HG02798 (cell line): ENCODE data around the gene RBM15B.
"Not testable (repeated sequence)": the region's sequence is repeated elsewhere in the genome, so short reads cannot be mapped to it uniquely, and the experiment has no call there.

Experiments
- ATAC-seq: cut with Tn5 transposase; IDR thresholded peaks from one replicate; pipeline ENCODE4 v1.9.1; 2021; ENCODE audit warnings: mild to moderate bottlenecking; ENCODE audit not compliant: unreplicated experiment, poor library complexity

The RBM15B gene, protein sequence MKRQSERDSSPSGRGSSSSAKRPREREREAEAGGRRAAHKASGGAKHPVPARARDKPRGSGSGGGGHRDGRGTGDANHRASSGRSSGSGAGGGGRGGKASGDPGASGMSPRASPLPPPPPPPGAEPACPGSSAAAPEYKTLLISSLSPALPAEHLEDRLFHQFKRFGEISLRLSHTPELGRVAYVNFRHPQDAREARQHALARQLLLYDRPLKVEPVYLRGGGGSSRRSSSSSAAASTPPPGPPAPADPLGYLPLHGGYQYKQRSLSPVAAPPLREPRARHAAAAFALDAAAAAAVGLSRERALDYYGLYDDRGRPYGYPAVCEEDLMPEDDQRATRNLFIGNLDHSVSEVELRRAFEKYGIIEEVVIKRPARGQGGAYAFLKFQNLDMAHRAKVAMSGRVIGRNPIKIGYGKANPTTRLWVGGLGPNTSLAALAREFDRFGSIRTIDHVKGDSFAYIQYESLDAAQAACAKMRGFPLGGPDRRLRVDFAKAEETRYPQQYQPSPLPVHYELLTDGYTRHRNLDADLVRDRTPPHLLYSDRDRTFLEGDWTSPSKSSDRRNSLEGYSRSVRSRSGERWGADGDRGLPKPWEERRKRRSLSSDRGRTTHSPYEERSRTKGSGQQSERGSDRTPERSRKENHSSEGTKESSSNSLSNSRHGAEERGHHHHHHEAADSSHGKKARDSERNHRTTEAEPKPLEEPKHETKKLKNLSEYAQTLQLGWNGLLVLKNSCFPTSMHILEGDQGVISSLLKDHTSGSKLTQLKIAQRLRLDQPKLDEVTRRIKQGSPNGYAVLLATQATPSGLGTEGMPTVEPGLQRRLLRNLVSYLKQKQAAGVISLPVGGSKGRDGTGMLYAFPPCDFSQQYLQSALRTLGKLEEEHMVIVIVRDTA

DNA sequence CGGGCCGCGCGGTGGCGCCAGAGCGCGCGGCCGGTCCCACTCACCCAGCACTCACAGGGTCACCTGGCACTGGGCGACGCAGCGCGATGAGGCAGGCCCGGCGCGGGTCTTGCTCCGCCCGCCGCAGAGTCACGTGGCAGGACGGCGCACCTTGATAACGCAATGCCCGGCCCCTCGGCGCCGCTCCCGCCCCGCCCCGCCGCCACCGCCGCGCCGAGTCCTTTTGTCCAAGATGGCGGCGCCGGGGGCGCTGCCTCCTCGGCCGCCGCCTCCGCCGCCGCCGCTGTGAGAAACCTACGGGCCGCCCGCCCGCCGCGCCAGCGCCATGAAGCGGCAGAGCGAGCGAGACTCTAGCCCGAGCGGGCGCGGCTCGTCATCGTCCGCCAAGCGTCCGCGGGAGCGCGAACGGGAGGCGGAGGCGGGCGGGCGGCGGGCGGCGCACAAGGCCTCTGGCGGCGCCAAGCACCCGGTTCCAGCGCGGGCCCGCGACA, at the start of gene RBM15B:
RBM15B (plus strand) TSS at position 211 of the 491 bp plus-strand sequence; CDS start at position 326, 115 bp downstream.
- ATAC-seq, result peak; percentile 94

DNA sequence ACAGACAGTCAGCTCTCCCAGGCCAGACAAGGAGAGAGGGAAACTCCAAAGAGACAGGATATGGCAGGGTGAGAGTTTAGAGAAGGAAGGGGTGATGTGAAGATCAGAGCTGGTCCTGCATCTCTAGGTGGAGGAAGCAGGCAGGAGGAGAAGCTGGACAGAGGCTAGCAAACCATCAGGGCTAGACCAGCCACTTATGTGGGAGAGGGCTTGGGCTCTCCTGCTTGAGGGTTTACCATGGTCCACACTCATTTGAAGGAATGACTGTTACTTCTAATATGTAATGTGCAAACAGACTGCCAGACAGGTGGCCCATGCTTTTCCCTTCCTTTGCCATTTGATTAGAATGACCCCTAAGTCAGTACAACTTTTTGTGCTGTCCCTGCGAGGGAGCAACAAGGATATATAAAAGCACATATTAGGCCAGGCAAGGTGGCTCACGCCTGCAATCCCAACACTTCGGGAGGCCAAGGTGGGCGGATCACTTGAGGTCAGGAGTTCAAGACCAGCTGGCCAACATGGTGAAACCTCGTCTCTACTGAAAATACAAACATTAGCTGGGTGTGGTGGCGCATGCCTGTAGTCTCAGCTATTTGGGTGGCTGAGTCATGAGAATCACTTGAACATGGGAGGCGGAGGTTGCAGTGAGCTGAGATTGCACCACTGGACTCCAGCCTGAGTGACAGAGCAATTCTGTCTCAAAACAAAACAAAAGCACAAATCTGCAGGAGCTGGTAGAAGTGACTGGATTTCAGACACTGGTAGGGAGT, 47.0 kb upstream of the RBM15B start:
- ATAC-seq, result no peak

- ATAC-seq, result no peak
Measured at GRCh38 chr3:51350751-51351150, 40.3 kb upstream of the RBM15B start.

DNA sequence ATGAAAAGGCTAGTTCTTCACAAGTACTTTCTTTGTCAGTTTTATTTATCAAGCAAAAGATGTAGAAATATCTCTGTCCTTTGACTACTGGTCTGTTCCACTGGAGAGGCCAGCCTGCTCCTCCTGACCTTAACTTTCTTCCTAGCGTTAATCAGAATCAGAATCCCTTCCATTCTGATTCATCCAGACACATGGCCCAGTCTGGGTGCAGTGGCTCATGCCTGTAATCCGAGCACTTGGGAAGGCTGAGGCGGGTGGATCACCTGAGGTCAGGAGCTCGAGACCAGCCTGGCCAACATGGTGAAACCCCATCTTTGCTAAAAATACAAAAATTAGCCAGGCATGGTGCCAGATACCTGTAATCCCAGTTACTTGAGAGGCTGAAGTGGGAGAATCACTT, 38.0 kb upstream of the RBM15B start:
- ATAC-seq, result no peak

DNA sequence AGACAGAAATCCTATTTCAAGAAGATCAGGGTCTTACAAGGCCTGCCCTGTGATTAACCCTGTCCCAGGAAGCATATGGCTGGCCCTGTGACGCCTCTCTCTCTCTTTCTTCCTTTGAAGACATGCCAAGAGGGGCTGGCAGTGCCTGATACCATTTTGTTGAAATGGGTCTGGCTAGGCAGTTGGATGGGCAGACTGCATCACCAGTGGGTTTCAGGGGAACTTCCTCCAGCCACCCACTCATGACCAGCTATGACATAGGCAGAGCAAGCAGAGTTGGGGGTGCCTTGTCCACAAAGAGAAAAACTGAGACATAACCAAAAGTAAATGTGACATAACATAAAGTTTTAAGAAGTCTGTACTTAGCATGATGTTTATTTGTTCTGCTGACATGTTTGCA, 37.4 kb upstream of the RBM15B start:
- ATAC-seq, result no peak

DNA sequence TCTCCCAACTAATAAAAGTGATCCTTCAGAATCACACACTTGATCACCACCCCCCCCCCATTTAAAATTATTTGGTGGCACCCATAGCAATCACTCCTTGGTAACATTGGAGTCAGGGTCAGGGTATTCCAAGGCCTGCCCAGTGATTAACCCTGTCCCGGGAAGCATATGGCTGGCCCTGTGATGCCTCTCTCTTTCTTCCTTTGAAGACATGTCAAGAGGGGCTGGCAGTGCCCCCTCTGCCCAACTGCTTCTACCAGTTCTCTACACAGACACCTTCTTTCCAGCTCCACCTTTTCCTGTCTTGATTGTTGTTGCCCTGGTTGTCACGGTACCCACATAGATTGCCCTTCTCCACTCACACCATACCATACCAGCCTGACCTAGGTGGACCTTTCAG, 36.9 kb upstream of the RBM15B start:
- ATAC-seq, result no peak

DNA sequence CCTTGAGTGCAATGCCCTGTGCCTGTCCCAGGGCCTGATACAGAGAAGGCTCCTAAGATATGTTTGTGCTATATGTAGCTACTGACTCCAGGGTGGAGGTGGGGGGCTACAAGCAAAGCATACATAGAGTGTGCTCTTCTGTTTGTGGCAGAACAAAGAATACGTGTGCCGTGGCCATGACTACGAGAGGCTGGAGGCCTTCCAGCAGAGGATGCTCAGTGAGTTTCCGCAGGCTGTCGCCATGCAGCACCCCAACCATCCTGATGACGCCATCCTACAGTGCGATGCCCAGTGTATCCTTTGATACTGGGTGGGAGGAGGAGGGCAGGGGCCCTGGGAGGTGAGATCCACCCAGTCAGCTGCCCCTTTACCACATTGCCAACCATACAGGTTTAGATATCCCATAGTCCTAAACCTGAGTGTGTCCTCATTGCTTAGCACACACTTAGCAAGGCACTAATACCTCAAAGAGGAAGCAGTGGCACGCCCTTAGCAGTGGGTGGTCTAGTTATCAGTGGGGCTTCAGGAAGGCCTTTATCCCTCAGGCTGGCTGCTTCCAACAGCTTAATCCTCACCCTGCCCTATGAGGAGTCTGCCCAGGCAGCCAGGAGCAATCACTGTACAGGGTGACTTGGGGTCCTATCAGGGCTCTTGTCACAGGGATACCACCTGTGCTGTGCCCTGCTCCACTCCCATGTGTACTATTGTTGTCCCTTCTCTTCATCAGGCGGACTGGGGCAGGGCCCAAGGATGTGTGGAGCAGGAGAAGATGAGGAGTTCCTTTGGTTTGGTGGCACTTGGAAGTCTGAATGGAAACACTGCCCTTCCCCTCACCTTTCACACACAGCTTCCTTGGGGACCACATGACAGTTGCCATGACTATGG, 36.1 kb upstream of the RBM15B start:
- ATAC-seq, result no peak

GRCh38 chr3:51355891-51356578, 35.0 kb upstream of the RBM15B start:
- ATAC-seq, result no peak

GRCh38 chr3:51357856-51358255, 33.2 kb upstream of the RBM15B start:
- no peak for ATAC-seq

DNA sequence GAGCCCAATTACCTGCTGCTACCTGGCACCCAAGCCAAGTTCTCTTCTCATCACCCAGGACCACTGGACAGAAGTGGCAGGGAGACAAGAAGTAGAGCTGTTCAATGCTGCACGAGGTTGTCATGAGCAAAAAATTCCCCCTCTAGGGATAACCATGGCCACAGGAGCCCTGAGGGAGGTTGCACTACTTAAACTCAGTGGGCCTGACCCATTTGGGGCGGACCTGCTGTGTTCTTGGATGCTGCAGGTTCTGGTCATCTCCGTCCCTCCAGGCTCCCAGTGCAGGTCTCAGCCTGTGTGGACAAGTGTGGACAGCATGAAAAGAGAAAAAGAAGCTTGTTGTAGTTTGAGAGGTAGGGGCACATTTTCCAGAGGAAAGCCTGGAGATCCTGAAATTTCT, 32.1 kb upstream of the RBM15B start:
- ATAC-seq, result no peak

- ATAC-seq, result no peak
Measured at GRCh38 chr3:51360806-51361205, 30.3 kb upstream of the RBM15B start.

GRCh38 chr3:51361746-51362145, 29.3 kb upstream of the RBM15B start:
- ATAC-seq, result no peak

DNA sequence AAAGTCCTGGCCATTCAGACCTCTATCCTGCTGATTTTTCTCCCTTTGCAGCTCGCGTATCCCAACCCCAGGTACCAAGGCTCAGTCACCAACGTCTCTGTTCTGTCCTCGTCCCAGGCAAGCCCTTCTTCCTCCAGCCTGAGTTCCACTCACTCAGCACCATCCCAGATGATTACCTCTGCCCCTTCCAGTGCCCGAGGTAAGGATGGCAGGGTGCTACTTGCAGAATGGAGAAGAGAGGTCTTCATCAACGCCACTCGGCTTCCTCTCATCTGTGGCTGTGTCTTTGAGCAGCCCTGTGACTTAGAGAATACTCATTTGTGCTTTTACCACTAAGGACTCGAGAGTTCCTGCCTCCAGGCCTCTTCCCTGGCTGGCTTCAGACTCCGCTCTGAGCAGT, 28.6 kb upstream of the RBM15B start:
- ATAC-seq, result no peak

GRCh38 chr3:51368276-51368675, 22.8 kb upstream of the RBM15B start:
- ATAC-seq, result not testable (repeated sequence)

DNA sequence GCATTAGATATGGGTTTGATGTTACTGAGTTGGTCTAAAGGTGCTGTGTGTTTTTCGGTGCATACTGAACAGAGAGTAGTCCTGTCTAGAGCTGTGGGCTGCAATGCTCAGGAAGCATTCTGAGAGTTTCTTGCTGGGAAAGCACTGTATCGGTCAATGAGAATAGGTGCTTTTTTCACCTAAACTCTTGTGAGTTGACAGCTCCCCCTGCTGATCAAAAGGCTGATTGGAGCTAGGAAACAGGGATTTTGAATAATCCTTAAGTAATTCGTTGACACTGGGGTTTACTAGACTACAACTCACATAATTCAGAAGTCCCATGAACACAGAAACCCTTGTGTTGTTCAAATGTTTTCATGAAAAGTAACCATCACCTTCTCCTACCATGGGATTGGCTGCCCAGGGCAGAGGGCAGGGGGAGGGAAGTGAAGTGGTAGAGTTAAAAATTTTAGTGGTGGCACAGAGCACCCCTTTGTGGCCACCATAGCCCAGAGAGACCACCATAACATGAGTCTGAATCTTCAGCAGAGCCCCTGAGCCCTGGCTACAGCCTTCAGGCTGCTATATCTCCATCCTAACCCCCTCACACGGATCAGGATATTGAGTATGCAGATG, 19.0 kb upstream of the RBM15B start:
- no peak for ATAC-seq

DNA sequence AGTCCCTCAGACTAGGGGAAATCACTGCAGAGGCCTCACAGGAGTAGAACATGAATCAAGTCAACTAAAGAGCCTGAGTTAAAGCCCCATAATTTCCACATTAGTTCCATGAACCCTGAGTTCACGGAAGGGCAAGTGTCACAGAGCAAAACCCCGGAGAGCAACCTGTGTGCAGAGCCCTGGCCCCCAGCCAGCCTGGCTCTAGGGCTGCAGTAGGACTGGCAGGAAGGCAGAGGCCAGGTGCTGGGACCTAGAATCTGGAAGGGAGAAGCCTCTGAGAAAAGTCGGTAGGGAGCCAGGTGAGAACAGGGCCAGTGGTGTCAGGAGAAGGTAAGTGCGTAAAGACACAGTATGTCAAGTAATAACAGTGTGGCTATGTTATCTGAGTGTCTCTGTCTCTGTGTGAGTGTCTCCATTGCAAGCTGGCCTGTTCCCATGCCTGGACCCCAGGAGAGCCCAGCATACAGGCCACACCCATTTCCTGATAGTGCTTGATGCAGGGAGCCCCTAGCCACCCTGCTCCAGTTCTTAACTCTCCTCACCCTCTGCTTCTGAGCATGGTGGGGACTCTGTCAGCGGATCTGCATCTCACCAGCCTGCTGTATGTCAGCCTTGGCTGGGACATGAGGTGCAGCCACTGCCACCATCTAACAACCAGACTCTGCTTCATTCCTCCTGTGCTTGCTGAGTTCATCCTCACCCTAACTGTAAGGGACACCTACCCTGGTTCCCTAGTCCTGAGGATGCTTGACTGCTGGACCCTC, 17.2 kb upstream of the RBM15B start:
- no peak for ATAC-seq

GRCh38 chr3:51374456-51374855, 16.6 kb upstream of the RBM15B start:
- no peak for ATAC-seq

DNA sequence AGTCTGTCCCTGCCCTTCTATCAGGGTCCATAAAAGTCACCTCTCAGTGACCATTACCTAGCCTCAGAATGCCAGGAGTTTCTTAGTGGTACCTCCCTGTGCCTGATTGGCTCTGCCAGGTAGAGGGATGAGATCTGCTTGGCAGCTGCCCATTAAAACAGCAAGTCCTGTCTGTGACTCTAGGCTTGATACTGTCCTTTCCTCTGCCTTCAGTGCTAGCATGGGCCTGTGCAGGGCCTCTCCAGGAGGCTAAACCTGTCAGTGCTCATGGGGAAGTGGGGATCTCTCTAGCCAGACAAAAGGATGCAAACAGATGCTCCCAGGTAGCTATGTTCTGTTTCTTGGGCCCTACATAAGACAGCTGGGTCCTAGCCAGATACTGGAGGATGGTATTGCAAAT, 15.9 kb upstream of the RBM15B start:
- no peak for ATAC-seq
